Endothelial cell of umbilical vein (primary cell): ENCODE results near the gene AFF4.

Source experiments
- CTCF ChIP-seq, 2 donors: IDR thresholded peaks; 1 replicate in 1 of 2; 2 replicates in 1 of 2; pipeline ENCODE4 v1.5.1; 2011; ENCODE audit warnings: low read length in 2 of 2, mild to moderate bottlenecking in 2 of 2, moderate library complexity in 2 of 2, control low read depth in 1 of 2, inconsistent platforms in 1 of 2, low read depth in 1 of 2; ENCODE audit not compliant: insufficient read depth in 1 of 2; ENCODE audit errors: extremely low read depth in 1 of 2
- EZH2 ChIP-seq: IDR thresholded peaks from 2 replicates; pipeline ENCODE4 v1.6.1; 2012; ENCODE audit warnings: borderline replicate concordance, low read depth, mild to moderate bottlenecking, moderate library complexity, low read length, inconsistent platforms; ENCODE audit not compliant: severe bottlenecking
- MYC ChIP-seq: IDR thresholded peaks from one replicate; pipeline ENCODE4 v1.6.1; 2011; ENCODE audit warnings: mild to moderate bottlenecking, low read depth, low read length
- POLR2A ChIP-seq: IDR thresholded peaks from 2 replicates; pipeline ENCODE4 v1.6.1; 2012; ENCODE audit warnings: low read depth, mild to moderate bottlenecking, control low read depth, low read length
- POLR2AphosphoS5 ChIP-seq: IDR thresholded peaks from 2 replicates; pipeline ENCODE4 v1.6.1; 2012; ENCODE audit warnings: low read depth, mild to moderate bottlenecking, control low read depth, low read length, moderate library complexity; ENCODE audit not compliant: insufficient read depth

GRCh38 chr5:132873119-132873929 is 90.1 kb downstream of the AFF4 start, which contains the start of gene LEAP2:
- no peak for TF ChIP-seq CTCF (IDR thresholded peaks at IDR 0.05; ENCODE audit: extremely low read depth in 1 of 2, insufficient read depth in 1 of 2, low read depth in 1 of 2, low read length in 2 of 2)
- TF ChIP-seq MYC = no peak
- no peak for TF ChIP-seq POLR2AphosphoS5
- TF ChIP-seq EZH2 = no peak
- no peak for TF ChIP-seq POLR2A
